IPS DF 4.7 (cell line): ENCODE data around the gene SCN2A.

ENCODE experiments used
- DNase-seq: peaks from one replicate; pipeline ENCODE4 v3.0.0-alpha.2; 2013; ENCODE audit warnings: low spot score; ENCODE audit errors: extremely low read depth

The SCN2A gene

GRCh38 chr2:165239230-165239629, at the start of gene SCN2A:
Gene SCN2A, plus strand, starts transcription at chr2:165239414. Its CDS starts 56,410 bp downstream, at chr2:165295824.
- peak; percentile 30 for DNase-seq

- no peak for DNase-seq
Measured at GRCh38 chr2:165191096-165191728, 48.0 kb upstream of the SCN2A start.

- no peak for DNase-seq
Measured at GRCh38 chr2:165192729-165193128, 46.5 kb upstream of the SCN2A start.

- DNase-seq, result no peak
Measured at GRCh38 chr2:165193178-165193777, 45.9 kb upstream of the SCN2A start.

- no peak for DNase-seq
Measured at GRCh38 chr2:165196411-165196810, 42.8 kb upstream of the SCN2A start.

GRCh38 chr2:165197346-165197745, 41.9 kb upstream of the SCN2A start:
- no peak for DNase-seq

- no peak for DNase-seq
Measured at GRCh38 chr2:165198181-165198580, 41.0 kb upstream of the SCN2A start.

GRCh38 chr2:165202239-165202638, 37.0 kb upstream of the SCN2A start:
- DNase-seq, result no peak

GRCh38 chr2:165203689-165204559, 35.3 kb upstream of the SCN2A start, which contains the start of gene SCN3A:
Gene SCN3A, minus strand, starts transcription at chr2:165204050. Its CDS starts 27,656 bp downstream, at chr2:165176394.
- DNase-seq, result peak; percentile 33

- DNase-seq, result no peak
Measured at GRCh38 chr2:165205865-165206264, 33.3 kb upstream of the SCN2A start.

GRCh38 chr2:165208094-165208493, 31.1 kb upstream of the SCN2A start:
- DNase-seq, result no peak

GRCh38 chr2:165214093-165214492, 25.1 kb upstream of the SCN2A start:
- DNase-seq, result no peak

- DNase-seq, result no peak
Measured at GRCh38 chr2:165219481-165219880, 19.7 kb upstream of the SCN2A start.

GRCh38 chr2:165224941-165225340, 14.3 kb upstream of the SCN2A start:
- no peak for DNase-seq

GRCh38 chr2:165227571-165227970, 11.6 kb upstream of the SCN2A start:
- no peak for DNase-seq

- no peak for DNase-seq
Measured at GRCh38 chr2:165237056-165237455, 2.2 kb upstream of the SCN2A start.

GRCh38 chr2:165238295-165238694, 919 bp upstream of the SCN2A start:
- no peak for DNase-seq

GRCh38 chr2:165239856-165240515, 772 bp downstream of the SCN2A start:
- no peak for DNase-seq

- DNase-seq, result no peak
Measured at GRCh38 chr2:165240916-165241315, 1.7 kb downstream of the SCN2A start.

- DNase-seq, result no peak
Measured at GRCh38 chr2:165245081-165245793, 6.0 kb downstream of the SCN2A start.

- no peak for DNase-seq
Measured at GRCh38 chr2:165248238-165248637, 9.0 kb downstream of the SCN2A start.
